GM12874 (cell line): ENCODE measurements around the gene EME1.

Experiments used
- CTCF ChIP-seq: IDR thresholded peaks from 2 replicates; pipeline ENCODE4 v1.5.1; 2011; ENCODE audit warnings: low read depth, mild to moderate bottlenecking, control low read depth, low read length, moderate library complexity; ENCODE audit not compliant: insufficient read depth

EME1 gene

GRCh38 chr17:50423553-50424159 is 50.6 kb downstream of the EME1 start:
- no peak for TF ChIP-seq CTCF

- no peak for TF ChIP-seq CTCF
Observed at GRCh38 chr17:50424246-50424995, 51.4 kb downstream of the EME1 start.

DNA sequence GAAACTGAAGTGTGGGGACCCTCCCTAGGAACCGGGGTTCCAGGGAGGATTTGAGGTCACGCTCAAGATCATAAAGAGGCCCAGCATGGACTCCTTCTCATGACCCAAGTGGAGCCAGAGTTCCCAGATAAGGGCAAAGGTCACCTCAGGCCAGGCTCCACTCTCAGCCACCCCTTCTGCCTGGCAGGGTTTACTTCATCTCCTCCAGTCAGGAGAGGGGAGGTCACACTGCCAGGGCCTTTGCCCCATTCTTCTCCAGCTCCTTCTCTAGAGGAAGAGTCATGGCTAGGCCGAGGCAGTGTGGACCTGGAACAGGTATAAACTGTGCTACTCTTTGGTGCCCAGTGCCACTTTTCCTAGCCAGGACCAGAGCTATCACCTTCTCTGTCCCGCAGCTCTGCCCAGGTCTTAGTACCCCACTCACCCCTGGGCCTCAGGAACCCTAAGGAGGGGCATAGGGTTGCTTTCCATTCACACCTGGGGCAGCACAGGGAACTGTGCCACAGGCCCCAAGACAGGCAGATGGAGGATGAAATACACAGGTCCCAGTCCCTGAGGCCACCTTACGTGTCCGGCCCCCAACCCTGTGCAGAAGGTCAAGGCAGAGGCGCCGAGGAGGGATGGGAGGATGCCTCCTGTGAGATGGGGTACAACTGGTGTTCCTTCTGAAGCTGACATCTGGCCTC is 52.1 kb downstream of the EME1 start:
- TF ChIP-seq CTCF = no peak

- TF ChIP-seq CTCF = no peak
Observed at GRCh38 chr17:50425682-50426471, 52.8 kb downstream of the EME1 start, which contains the start of gene ACSF2. Gene ACSF2, plus strand, starts transcription at chr17:50426218. Its CDS starts 44 bp downstream, at chr17:50426262.

GRCh38 chr17:50426472-50426782 is 53.4 kb downstream of the EME1 start:
- no peak for TF ChIP-seq CTCF

DNA sequence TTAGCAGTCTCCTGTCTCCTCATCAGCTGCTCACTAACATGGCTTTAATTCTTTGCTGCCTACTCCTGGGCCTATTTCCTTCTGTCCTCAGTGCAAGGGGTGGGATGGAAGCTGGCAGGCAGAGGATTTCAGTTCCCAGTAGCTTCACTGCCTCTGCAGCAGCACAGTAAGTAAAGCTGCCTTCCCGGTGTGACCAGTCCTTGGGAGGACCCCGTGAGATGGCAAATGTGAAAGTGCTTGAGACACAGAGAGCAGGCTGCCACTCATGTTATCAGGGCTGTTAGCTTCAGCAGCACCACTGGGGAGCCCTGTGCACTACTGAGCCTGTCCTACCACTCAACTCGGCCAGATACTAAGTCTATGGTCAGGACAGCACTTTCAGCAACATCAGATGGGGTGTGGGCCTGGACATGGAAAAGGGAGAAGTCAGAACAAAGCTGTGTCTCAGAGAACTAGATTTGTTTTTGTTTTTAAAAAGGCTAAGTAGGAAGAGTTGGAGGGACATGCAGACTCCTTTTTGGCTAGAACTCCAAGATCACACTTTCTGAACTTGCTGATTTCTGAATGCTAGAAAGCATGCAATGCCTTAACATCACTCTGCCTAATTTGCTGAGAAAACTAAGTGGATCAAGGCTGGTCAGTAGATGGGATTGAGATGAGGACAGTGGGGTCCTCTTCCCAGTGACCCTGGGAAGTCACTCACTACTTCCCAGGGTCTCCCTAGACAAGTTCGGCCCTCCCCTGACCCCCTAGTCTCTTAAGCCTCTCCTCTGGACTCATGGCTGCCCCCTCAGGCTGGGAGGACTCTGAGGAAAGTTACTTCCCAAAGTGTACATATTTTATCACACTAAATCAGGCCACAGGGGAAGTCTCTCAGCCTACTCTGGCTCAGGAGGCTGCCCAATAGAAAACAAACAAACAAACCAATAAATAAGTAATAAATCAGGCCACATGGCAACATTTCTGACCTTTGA is 54.1 kb downstream of the EME1 start:
- TF ChIP-seq CTCF = peak; percentile 52; the same call in 1 of the 2 replicates
